ENCODE measurements around the gene HLA-DRB1.
"Not testable (repeated sequence)": the region's sequence is repeated elsewhere in the genome, so short reads cannot be mapped to it uniquely, and the experiment has no call there.

HLA-DRB1 gene

DNA sequence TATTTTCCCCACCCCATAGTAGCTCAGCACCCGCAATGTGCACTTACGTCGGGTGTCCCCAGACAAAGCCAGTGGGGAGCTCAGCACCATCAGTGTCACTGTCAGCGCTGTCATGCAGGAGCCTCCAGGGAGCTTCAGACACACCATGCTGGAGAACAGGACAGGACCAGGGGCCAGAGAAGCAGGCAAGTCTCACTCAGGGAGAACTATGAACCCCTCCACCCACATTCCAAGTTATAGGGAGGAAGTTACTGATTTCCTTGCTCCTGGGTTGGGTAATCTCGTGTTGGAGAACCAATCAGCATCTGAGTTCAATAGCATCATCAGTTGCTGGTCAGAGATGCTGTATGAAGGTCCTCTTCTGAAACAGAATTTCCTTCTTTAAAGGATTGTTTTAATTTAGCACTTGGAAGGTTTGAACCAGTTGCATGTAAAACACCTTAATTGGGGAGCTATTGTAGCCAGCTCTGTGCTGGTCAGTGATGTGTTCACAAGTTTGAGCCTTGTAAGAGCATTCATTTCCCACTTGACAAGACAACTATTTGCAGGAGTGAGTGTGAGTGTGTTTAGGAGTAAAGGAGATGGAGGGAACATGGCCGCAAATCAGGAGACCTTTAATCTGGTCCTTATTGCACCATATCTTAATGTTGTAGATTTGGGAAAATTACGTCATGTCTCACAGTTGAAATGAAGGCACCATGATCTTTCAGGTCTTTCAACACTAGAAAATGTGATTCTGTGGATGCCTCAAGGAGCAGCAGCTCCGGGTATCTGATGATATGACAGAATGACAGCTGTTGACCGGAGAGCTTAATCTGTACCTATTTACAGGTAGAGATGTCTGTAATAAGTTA, at the start of gene HLA-DRB1:
TSS of gene HLA-DRB1 (minus strand) at position 253 of the 854 bp plus-strand sequence. CDS start at position 147, 106 bp downstream.
- DNase-seq: no peak

DNA sequence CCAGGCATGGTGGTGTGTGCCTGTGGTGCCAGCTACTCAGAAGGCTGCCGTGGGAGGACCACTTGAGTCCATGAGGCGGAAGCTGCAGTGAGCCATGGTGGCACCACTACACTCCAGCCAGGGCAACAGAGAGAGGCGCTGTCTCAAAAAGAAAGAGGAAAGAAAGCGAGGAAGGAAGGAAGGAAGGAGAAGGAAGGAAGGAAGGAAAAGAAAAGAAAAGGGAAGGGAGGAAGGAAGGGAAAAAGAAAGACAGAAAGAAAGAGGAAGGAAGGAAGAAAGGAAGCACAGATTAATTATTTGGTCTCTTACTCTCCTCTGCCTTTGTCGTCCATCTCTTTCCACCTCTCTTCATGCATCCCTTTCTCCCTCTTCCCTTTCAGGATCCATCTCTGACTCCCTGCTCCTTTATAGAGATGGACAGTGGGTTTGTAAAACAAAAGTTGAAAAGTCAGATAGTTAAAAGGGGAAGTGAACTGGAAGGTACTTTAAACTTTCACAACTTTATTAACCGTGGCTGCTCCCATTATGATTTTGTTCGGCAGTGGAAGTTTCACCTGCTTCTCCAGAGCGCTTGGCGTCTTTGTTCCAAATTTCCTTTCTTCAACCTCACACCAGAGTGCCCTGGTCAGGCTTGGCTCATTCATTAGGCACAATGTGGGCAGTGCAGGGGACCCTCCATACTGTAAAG, 49.0 kb upstream of the HLA-DRB1 start:
- DNase-seq: no peak

DNA sequence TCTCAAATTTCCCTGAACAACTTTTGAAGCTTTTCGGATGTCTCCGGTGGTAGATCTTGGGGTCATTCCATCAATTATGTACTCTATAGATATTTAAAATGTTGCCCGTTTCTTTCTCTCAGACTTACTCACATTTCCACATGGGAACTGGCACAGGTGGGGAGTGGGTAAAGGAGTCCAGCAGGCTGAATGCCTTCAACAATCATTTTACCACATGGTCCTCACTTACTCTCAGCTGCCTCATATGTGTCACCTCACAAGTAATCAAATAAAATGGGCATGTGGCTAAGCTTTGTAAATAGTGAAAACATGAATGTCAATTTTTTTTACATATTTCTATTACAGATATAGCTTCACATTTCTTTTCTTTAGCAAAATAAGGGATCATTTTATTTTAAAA, 48.2 kb upstream of the HLA-DRB1 start:
- no peak for DNase-seq

DNA sequence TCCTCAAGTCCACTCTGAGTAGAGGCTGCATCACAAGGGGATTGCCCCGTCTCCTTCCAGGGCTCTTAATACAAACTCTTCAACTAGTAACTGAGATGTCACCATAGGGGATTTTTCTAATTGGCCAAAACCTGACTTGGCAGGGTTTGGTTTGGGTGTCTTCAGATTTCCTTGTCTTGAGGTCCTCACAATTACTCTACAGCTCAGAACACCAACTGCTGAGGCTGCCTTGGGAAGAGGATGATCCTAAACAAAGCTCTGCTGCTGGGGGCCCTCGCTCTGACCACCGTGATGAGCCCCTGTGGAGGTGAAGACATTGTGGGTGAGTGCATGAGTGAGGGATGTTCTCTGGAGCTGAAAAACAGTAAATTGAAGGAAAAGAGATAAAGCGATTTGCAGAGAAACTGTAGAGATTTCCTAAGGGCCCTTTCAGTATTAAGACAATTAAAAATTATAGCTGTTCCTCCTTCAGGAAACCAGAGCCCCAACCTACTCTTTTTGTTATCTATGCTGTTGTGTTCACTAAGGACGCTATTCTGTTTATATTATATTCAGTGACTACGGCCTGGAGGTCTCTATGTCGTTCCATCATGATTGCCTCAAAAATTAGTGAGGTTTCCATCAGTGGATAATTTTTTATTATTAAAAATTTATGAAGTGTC, 47.7 kb upstream of the HLA-DRB1 start, which contains the start of gene HLA-DQA1:
TSS of gene HLA-DQA1 (plus strand) at position 188 of the 662 bp plus-strand sequence. CDS start at position 241, 53 bp downstream.
- DNase-seq: no peak

DNA sequence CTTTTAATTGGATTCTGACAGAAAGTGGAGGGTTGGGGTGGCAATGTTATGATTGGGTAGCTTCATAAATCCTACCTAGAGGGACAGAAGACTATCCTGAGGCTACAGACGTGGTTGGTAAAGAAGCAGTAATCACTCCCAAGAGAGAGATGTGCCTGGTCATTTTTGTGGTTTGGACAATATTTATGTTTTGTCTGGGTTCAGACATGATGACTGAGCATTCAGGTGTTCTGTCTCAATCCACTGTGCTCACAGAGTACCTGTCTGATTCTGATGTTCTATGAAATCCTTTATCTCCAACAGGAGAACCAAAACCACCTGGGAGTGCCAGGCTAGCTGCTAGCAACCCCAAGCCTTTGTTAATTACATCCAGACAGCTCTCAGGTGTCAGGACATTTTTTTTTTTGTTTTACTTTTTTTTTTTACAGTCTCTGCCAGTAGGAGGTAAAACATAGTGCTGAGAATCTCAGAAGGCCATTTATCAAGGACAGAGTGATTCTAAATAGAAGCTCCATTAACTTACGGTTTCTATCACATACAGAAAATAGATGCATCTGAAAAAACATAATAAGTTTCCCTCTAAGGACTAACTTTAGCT, 46.0 kb upstream of the HLA-DRB1 start:
- DNase-seq: no peak

DNA sequence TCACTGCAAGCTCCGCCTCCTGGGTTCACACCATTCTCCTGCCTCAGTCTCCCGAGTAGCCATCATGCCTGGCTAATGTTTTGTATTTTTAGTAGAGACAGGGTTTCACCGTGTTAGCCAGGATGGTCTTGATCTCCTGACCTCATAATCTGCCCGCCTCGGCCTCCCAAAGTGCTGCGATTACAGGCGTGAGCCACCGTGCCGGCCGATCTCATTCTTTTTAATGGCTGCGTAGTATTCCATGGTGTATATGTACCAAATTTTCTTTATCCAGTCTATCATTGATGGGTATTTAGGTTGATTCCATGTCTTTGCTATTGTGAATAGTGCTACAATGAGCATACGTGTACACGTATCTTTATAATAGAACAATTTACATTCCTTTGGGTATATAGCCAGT, 40.1 kb upstream of the HLA-DRB1 start:
- not testable (repeated sequence) for DNase-seq

DNA sequence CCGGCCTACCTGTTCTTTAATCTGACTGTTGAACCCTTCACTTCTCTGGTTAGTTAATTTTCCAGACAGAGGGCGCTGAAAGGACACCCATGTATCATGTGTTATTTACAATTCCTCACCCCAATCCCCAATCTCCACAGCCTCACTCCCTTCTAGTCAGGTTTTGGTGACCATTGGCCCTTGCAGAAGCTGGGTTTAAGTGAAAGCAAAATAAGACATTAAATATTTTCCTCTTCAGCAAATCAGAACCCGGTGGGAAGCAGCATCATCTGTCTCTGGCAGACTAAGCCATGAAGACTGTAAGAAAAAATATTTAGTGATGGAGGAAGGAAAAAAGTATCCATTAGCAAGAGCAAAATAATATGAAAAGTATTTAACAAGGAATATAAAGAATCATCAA, 38.2 kb upstream of the HLA-DRB1 start:
- DNase-seq: no peak

DNA sequence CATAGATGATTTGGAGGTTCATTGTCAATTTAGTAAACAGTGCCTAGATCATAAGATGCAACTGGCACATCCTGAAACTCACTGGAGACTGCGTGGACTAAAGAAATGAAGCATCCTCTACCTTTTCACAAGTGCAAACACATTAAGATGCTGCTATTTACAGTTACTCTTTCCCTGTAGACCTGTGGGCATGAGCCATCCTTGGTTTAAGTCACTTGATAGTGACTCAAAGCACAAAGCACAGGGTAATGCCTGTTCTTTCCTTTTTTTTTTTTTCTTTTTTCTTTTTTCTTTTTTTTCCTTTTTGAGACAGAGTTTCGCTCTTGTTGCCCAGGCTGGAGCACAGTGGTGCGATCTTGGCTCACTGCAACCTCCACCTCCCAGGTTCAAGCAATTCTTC, 37.6 kb upstream of the HLA-DRB1 start:
- no peak for DNase-seq

DNA sequence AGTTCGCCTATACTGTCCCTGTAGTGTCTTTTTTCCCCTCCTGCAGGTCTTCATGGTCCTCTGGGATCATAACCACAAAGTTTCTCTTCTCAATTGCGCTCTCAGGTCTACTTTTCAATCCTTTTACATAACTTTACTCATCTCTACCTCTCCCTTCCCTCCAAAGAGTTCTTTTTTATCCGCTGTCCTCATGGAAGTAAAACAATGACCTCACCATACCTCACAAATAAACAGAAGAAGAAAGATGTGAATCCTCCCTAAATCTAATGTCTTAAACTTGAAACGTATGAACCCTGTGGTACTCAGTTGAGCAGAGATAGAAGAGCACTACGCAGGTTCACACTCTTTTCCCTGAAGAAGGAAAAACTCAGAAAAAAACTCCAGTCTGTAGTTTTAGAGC, 35.5 kb upstream of the HLA-DRB1 start:
- DNase-seq: no peak

DNA sequence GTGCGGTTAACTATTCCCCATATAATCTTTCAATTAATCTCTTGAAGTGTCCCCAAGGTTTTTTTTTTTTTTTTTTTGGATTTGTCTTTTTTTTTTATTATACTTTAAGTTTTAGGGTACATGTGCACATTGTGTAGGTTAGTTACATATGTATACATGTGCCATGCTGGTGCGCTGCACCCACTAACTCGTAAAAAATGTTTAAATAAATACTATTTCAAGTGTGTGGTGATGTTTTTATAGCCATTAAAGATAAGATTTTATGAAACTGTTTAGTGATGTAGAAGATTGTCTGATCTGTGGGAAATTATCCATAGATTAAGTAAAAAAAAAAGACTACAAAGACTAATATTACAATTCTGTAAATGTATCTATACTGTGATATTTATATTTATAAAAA, 34.9 kb upstream of the HLA-DRB1 start:
- no peak for DNase-seq

DNA sequence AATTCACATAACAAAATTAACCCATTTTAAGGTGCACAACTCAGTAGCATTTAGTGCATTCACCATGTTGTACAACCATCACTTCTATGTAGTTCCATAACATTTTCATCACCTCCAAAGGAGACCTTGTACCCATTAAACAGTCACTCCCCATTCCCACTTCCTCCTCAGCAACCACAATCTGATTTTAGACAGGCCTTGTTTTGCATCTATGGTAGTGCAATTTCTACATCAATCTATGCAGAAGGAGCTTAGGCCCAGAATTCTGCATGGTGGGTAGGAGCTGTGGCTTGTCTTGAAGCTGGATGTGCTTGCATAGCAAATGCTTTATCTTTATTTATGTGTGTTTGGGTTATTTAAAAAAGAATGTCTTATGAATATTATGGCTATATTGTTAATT, 34.0 kb upstream of the HLA-DRB1 start:
- no peak for DNase-seq

DNA sequence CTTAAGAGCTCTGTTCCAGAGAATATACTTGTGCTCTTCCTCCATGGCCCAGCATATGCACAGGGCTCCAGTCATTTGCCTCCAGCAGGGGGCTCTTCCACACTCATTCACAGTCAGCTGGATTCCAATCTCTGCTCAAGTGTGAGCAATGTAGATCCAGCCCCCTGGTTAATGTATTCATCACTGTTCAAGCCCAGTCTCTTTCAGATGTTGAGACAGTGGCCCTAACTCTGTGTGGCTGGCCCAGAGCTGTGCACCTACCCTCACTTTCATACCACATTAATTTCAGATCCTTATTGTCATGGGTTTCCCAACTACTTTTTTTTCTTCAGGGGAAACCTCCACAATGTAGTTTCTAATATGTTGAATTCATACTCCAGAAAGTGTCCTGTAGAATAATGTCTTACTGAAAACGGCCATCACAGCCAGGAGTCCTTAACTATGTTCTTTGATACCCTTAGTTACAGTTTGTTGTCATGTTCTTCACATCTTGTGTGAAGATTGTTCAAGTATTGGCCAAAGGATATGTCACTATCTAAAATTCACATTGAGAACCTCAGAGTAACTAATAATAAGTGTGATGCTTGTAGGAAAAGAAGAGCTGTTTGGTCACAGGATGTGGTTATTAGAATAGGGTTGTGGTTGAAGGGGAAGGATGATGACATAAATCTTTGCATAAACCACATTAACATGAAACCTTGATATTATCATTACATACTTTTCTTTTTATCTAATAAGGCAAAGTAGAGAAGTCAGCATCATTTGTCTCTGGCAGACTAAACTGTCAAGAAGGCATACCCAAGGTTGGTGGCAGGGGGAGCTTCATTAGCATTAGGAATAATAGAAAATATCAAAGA, 33.1 kb upstream of the HLA-DRB1 start:
- DNase-seq: no peak

DNA sequence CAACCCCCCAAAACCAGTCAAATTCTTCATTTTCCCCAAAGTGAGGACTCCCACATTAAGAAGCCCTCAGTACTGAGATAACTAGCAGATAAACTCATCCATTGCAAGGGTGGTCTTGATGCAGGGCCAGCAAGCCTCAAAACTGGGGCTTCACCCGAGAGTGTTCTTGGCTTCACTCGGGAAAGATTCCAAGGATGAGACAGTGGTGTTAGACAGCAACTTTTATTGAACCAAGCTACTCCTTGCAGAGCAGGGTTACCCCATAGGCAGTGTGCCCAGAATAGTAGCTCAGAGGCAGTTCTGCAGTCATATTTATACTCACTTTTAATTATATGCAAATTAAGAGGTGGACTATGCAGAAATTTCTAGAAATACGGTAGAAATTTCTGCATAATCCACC, 31.7 kb upstream of the HLA-DRB1 start:
- no peak for DNase-seq

DNA sequence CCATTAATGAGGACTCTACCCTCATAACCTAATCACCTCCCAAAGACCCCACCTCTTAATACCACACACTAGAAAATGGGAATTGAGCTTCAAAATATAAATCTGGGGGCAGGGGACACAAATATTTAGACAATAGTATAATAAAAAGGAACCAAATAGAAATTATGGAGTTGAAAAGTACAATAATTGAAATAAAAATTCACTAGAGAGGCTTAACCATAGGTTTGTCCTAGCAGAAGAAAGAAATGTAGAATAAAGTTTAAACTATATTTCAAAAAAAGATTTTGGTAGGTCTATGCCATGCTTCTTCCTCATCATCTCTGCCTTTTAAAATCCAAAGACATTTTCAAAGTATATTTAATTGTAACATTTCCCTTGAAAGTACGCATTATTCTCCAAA, 28.1 kb upstream of the HLA-DRB1 start:
- no peak for DNase-seq

DNA sequence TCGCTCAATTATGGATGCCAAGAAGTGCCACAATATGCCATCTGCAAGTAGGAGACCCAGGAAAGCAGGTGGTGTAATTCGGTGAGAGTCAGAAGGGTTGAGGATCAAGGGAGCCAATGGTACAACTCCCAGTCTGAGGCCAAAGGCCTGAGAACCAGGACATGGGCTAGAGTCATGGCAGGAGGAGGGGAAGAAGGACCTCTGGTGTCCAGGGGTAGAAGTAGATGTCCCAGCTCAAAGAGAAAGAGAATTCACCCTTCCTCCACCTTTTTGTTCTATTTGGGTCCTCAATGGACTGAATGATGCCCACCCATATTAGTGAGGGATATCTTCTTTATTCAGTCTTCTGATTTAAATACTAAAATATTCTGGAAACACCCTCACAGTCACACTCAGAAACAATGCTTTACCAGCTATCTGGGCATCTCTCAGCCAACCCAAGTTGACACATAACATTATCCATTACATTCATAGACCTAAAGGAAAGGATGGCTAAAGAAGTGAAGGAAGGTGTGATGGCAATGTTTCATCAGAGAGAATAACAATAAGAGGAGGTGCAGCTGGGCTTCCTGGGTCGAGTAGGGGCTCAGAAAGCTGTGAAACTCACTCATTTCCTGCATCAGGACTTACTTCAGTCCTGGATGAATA, 26.4 kb upstream of the HLA-DRB1 start:
- no peak for DNase-seq

DNA sequence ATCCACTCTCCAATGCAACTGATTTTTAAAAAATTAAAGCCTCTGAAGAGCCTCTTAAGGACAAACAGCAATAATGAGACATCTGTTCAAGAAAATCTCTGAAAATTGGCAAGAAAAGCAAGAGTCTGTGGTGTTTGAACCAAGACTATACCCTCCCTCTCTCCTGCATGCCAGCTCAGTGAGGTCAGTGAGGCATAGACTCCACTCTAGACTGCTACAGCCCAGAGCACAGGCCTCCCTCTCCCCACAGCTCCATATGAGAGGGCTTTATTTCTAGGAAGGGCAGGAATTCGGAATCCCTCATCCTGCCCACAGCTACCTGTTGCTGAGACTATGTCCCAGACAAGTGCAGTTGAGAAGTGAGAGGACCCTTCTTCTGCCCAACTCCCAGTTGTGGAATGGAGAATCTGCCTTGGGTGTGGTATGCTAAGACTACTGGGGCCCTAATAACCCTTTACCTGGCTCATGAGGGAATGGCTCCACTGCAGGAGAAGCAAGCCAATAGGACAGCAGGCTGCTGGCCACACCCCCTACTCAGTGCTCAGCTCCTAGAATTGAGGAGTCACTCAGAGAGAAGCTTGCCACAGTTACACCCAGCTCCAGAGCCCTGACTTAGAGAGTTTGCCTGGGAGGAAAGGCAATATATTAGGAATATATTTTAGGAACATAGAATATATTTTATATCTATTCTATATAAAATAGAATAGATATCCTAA, 24.9 kb upstream of the HLA-DRB1 start:
- DNase-seq: no peak

DNA sequence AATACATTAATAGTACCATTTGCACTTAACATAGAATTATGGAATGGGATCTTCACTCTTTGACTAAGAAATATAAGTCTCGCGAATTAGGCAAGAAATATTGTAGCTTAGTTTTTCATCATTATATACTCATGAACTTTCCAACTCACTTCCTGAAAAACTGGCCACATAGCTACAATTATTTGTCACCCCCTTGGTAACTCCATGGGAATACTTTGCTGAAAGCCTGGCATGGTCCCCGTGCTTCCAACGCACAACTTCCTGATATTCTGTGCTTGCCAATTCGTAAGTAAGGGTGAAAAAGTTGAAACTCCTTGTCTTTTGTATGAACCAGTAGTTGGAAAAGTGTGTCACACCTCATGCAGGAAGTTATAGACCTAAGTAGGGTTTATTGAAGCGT, 23.8 kb upstream of the HLA-DRB1 start:
- DNase-seq: no peak

DNA sequence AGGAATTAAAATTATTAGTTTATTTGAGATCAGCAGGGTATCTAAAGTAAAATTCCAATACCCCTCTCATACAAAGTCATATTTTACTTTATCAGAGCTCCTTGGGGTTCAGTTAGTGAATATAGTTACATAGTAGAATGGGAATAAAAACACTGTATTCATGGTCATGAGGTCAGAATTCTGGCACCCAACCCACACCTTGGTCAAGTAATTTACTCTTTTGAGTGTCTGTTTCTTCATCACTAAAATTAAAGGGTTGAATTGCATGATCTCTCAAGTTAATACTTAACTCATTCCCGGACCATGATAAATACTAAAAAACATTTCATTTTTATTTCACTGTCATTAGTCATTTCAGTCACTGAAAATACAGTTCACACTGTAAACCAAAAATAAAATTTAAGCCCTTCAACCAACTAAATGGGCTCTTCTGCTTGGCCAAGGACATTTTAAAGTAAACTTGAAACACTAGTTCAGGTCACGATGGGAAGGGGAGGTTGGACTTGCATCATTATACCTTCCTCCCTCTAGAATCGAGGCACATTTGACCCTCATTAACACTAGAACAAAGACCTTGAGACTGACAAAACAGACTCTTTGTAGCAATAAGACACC, 21.1 kb upstream of the HLA-DRB1 start:
- DNase-seq: no peak

DNA sequence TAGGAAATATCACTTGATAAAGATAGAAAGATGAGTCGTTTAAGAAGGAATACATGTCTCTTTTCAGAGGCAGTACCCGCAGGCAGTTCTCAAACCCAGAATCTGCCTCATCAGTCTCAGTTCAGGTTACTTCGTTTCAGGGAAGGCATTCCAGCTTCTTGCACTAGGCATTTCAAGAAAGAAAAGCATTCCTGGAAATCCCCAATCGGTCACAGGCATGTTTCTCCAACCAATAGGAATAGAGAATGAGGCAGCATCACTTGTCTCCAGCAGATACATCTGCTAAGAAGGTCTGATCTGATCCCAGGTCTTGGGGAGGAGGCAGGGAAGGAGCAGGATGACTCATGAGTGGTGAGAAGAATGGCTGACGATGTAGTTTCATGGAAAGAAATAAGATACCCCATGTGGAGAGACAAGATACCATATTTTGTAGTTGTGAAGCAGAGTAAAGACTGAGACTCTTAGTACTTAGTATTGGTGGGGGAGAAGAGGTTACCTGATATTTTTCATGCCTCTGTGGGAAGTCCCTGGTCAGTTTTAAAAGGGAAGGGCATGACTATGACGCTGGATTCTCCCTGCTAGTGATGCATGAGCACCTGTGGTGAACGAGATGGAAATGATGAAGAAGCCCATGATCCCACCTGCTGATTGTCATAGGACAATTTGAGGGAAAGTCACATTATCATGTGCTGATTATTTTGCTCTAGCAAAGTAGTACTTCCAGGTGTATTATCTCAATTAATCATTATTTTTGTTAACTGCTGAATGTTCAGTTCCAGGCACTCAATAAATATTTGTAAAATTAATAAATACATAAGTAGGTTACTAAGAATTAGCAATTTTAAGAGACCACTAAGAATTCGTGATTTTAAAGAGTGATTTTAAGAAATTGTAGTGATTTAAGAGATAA, 20.3 kb upstream of the HLA-DRB1 start:
- no peak for DNase-seq

DNA sequence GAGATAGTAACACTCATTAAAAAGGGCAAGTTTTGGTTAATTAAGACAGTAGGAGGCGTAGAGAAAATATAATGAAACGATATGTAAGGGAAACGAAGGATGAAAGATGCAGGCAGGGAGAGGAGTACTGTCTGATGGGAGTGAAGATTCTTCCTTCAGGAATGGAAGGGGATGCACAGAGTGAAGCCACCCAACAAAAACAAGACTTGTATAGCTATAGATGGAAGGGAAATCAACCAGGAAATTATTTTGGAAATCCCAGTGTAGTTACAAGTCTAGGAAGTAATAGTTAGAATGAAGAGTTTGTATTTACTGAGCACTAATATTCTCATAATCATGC, 19.7 kb upstream of the HLA-DRB1 start:
- no peak for DNase-seq

Data from NCI-H774 (cell line).